ENCODE results near the gene RASSF7. TPM values are rescaled to one million over a fixed set of nuclear protein-coding genes. Genes with fewer than 3 reads are reported as not detected.
"Not testable (repeated sequence)": the region's sequence is repeated elsewhere in the genome, so short reads cannot be mapped to it uniquely, and the experiment has no call there.

Gene RASSF7
- total RNA-seq, 1 donor from 2014 or later, result 45.5 TPM

DNA sequence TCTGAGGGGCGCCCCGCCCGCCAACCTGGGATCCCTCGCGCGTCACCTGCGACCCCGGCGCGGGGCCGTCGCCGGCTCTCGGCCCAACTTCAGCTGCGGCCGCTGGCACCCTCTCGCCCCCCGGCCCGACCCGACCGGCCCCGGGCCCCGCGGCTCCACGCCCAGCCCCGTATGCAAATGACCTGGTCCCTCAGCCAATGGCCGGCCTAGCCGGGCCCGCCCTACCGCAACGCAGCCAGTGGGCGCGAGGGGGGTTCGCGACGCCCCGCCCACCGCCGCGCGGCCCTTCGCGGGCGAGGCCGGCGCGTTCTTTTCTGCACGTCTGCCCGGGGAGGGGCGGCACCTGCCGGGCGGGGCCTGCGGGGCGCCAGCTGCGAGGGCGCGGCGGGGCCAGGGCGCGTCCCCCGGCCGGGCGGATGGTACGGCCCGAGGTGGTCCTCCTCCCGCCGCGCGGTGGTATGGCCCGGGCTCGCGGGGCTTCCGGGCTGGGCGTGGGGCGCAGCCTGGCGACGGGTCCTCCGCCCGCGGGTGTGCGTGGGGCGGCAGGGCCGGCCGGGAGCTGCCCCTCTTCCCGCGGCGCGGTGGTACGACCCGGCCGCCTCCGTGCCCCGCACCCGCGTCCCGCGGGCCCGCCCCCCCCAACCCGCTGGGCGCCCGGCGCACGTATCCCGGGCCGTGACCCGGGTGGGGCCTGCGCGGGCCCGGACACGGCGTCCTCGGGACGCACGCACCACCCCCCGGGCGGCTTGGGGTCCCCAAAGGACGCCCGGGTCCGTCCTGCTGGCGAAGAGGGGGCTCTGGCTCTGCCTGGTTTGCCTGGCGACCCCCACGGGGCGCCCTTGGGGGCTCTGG, 7.8 kb downstream of the RASSF7 start:
- FAIRE-seq (no peak), DNase-seq (ENCODE audit: low read depth) (peak; percentile 83)
- Histone ChIP-seq H3K4me3 (ENCODE audit: low read depth, low read length) (peak overlapping the region; percentile 99), H3K36me3 (ENCODE audit: control insufficient read depth, insufficient read depth, low read length) (peaks cover 15% of the 10 kb centered on the region), H3K27me3 (ENCODE audit: control insufficient read depth, insufficient read depth, low read length) (no peaks in the 10 kb centered on the region)
- TF ChIP-seq, protein P1, sequence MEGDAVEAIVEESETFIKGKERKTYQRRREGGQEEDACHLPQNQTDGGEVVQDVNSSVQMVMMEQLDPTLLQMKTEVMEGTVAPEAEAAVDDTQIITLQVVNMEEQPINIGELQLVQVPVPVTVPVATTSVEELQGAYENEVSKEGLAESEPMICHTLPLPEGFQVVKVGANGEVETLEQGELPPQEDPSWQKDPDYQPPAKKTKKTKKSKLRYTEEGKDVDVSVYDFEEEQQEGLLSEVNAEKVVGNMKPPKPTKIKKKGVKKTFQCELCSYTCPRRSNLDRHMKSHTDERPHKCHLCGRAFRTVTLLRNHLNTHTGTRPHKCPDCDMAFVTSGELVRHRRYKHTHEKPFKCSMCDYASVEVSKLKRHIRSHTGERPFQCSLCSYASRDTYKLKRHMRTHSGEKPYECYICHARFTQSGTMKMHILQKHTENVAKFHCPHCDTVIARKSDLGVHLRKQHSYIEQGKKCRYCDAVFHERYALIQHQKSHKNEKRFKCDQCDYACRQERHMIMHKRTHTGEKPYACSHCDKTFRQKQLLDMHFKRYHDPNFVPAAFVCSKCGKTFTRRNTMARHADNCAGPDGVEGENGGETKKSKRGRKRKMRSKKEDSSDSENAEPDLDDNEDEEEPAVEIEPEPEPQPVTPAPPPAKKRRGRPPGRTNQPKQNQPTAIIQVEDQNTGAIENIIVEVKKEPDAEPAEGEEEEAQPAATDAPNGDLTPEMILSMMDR (IDR thresholded peaks at IDR 0.05; ENCODE audit: insufficient read depth, low read length, severe bottlenecking), result no peak

DNA sequence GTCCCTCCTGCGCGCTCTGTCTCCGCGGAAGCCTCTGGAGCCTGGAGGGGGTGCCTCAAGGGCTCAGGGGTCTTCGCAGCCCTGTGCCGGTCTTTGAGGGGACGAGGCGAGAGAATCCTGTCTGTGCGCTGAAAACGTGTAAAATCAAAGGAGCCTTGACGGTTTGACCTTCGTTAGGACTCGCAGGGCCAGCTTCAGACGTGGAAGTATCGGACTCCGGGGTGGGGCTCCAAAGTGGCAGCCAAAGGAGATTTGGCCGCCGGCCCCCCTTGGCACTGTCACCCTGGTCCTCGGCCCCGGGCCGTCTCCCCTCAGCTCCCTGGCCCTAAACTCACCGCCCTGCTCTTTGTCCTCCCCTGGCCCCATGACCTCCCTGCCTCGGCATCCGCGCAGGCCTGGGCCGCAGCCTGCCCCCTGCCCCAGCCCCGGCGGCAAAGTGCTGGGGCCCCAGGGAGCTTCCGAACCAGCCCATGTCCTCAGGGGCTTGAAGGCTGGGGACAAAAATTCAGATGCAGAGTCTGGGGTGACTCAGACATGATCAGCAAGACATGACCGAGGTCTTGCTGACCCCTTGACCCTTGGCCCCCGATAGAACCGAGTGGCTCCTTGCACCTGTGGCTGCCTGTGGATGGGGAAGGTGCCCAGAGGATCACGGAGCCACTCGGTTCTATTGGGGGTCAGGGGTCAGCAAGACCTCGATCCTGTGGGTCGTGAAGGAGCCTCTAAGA, 8.6 kb downstream of the RASSF7 start:
- Histone ChIP-seq H3K4me3 (ENCODE audit: low read depth, low read length) (peak overlapping the region; percentile 57), H3K27me3 (ENCODE audit: control insufficient read depth, insufficient read depth, low read length) (no peaks in the 10 kb centered on the region), H3K36me3 (ENCODE audit: control insufficient read depth, insufficient read depth, low read length) (peaks cover 10% of the 10 kb centered on the region)
- TF ChIP-seq, protein P1 (IDR thresholded peaks at IDR 0.05; ENCODE audit: insufficient read depth, low read length, severe bottlenecking), result no peak
- DNase-seq (ENCODE audit: low read depth) (no peak), FAIRE-seq (no peak)

DNA sequence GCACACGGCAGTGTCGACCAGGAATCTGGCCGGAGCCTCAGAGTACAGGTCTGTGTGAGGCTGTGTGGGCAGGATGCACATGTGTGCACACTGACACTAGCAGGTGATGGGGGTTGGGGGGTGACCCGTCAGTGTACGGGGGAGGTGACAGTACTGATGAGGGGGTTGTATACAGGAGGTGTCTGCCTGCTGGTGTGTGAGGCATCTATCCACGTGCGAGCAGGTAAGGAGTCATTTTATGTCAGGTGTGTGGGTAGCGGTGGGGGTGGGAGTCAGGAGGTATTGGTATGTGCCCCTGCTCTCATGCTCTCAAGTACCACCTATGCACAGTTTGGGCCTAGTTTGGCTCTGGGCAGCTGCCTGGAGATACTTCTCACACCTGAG, 11.0 kb downstream of the RASSF7 start:
- TF ChIP-seq, protein P1 (IDR thresholded peaks at IDR 0.05; ENCODE audit: insufficient read depth, low read length, severe bottlenecking), result no peak
- H3K36me3 ChIP-seq (ENCODE audit: control insufficient read depth, insufficient read depth, low read length), result peaks cover 5% of the 10 kb centered on the region
- DNase-seq (ENCODE audit: low read depth), result no peak
- no peak for FAIRE-seq
- no peak overlapping the region for H3K4me3 ChIP-seq (ENCODE audit: low read depth, low read length)
- no peaks in the 10 kb centered on the region for H3K27me3 ChIP-seq (ENCODE audit: control insufficient read depth, insufficient read depth, low read length)

DNA sequence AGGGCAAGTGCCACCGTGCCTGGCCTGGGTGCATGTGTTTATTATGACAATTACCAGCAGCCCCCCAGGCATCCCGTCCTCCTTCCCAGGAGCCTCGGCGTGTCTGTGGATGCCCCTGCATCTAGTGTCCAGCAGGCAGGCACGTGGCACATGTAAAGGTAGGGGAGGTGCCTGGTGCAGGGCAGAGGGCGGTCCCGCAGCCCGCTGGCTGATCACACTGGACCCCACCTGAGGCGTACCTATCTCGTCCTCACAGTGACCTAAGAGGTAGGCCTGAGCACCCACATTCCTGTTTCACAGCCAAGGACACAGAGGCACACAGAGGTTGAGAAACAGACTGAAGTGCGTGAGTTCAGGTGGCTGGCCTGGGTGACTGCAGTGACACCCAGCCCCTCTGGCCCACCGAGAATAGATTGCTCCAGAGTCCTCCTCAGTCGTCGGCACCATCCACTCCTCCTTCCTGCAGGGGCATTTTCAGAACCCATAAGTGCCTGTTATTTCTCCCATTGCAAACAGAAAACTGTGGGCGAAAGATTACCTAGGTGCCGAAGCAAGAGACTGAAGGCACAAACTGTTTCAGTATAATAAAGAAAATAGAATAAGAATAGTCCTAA, 12.5 kb downstream of the RASSF7 start:
- FAIRE-seq (no peak), DNase-seq (ENCODE audit: low read depth) (no peak)
- H3K36me3 ChIP-seq (ENCODE audit: control insufficient read depth, insufficient read depth, low read length), result peaks cover 2% of the 10 kb centered on the region
- no peaks in the 10 kb centered on the region for H3K27me3 ChIP-seq (ENCODE audit: control insufficient read depth, insufficient read depth, low read length)
- TF ChIP-seq, protein P1 (IDR thresholded peaks at IDR 0.05; ENCODE audit: insufficient read depth, low read length, severe bottlenecking), result no peak
- H3K4me3 ChIP-seq (ENCODE audit: low read depth, low read length), result no peak overlapping the region

DNA sequence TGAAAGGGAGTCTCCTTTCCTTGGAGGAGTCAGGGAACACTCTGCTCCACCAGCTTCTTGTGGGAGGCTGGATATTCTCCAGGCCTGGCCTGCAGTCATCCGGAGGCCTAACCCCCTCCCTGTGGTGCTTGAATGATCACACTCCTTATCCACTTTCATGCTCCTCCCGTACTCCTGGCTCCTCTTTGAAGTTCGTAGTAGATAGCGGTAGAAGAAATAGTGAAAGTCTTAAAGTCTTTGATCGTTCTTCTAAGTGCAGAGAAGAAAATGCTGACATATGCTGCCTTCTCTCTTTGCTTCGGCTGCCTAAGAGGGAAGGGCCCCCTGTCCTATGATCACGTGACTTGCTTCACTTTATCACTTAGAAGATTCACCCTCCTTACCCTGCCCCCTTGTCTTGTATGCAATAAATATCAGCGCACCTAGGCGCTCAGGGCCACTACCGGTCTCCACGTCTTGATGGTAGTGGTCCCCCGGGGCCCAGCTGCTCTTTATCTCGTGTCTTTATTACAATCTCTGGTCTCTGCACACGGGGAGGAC, 13.3 kb downstream of the RASSF7 start:
- peak overlapping the region; percentile 82 for H3K4me3 ChIP-seq (ENCODE audit: low read depth, low read length)
- H3K36me3 ChIP-seq (ENCODE audit: control insufficient read depth, insufficient read depth, low read length); H3K27me3 ChIP-seq (ENCODE audit: control insufficient read depth, insufficient read depth, low read length); FAIRE-seq; DNase-seq (ENCODE audit: low read depth): not testable (repeated sequence)
